ENCODE results near the gene PIGP.

PIGP gene

GRCh38 chr21:37079211-37079824, 6.4 kb upstream of the PIGP start:
- Mint-ChIP-seq H3K9me3 (peaks cover 21% of the 10 kb centered on the region), H3K27me3 (ENCODE audit: low read depth) (no peaks in the 10 kb centered on the region), H3K36me3 (ENCODE audit: low read depth) (peaks cover 35% of the 10 kb centered on the region), H3K4me3 (no peak overlapping the region), H3K4me1 (peaks cover 33% of the 10 kb centered on the region), H3K27ac (no peak overlapping the region)
- TF ChIP-seq CTCF (IDR thresholded peaks at IDR 0.05; ENCODE audit: unreplicated experiment in 3 of 3) = no peak

GRCh38 chr21:37077403-37077802, 4.5 kb upstream of the PIGP start:
- Mint-ChIP-seq H3K4me1 (peaks cover 19% of the 10 kb centered on the region), H3K27ac (no peak overlapping the region), H3K4me3 (no peak overlapping the region), H3K36me3 (ENCODE audit: low read depth) (peaks cover 30% of the 10 kb centered on the region), H3K27me3 (ENCODE audit: low read depth) (no peaks in the 10 kb centered on the region), H3K9me3 (peaks cover 23% of the 10 kb centered on the region)
- no peak for TF ChIP-seq CTCF (IDR thresholded peaks at IDR 0.05; ENCODE audit: unreplicated experiment in 3 of 3)

- Mint-ChIP-seq H3K4me1 (peaks cover 29% of the 10 kb centered on the region), H3K27me3 (ENCODE audit: low read depth) (no peaks in the 10 kb centered on the region), H3K4me3 (peak overlapping the region in 2 of 3 experiments; percentile 5 to 60), H3K9me3 (peaks cover 23% of the 10 kb centered on the region), H3K36me3 (ENCODE audit: low read depth) (peaks cover 24% of the 10 kb centered on the region), H3K27ac (no peak overlapping the region)
- TF ChIP-seq CTCF (IDR thresholded peaks at IDR 0.05; ENCODE audit: unreplicated experiment in 3 of 3) = no peak
Observed at GRCh38 chr21:37076087-37076850, 3.4 kb upstream of the PIGP start.

GRCh38 chr21:37075214-37075770, 2.4 kb upstream of the PIGP start:
- TF ChIP-seq CTCF (IDR thresholded peaks at IDR 0.05; ENCODE audit: unreplicated experiment in 3 of 3) = no peak
- peaks cover 23% of the 10 kb centered on the region for H3K36me3 Mint-ChIP-seq (ENCODE audit: low read depth)
- H3K9me3 Mint-ChIP-seq = peaks cover 20% of the 10 kb centered on the region
- peaks cover 37% of the 10 kb centered on the region for H3K4me1 Mint-ChIP-seq
- no peaks in the 10 kb centered on the region for H3K27me3 Mint-ChIP-seq (ENCODE audit: low read depth)
- peak overlapping the region in 2 of 3 experiments; percentile 10 to 98 for H3K27ac Mint-ChIP-seq
- H3K4me3 Mint-ChIP-seq = peak overlapping the region; percentile 93 to 100 (median 99)

- H3K4me1 Mint-ChIP-seq = peaks cover 43% of the 10 kb centered on the region
- peak overlapping the region; percentile 96 to 98 (median 98) for H3K27ac Mint-ChIP-seq
- H3K36me3 Mint-ChIP-seq (ENCODE audit: low read depth) = peaks cover 25% of the 10 kb centered on the region
- no peaks in the 10 kb centered on the region for H3K27me3 Mint-ChIP-seq (ENCODE audit: low read depth)
- H3K4me3 Mint-ChIP-seq = peak overlapping the region; percentile 93 to 100 (median 99)
- TF ChIP-seq CTCF (IDR thresholded peaks at IDR 0.05; ENCODE audit: unreplicated experiment in 3 of 3) = no peak
- peaks cover 15% of the 10 kb centered on the region for H3K9me3 Mint-ChIP-seq
Observed at GRCh38 chr21:37074546-37074945, 1.7 kb upstream of the PIGP start.
